HepG2 (cell line): ENCODE data around the gene SYNJ2. TPM values are rescaled to one million over a fixed set of nuclear protein-coding genes. Genes with fewer than 3 reads are reported as not detected.

ENCODE experiments used
- CREB1 ChIP-seq, 2 experiments: fragments of 450-650 bp in 1 of 2; IDR thresholded peaks; 2 replicates each; pipeline ENCODE4 v1.6.1; 2016 to 2017; ENCODE audit warnings: control low read depth in 1 of 2, mild to moderate bottlenecking in 1 of 2, missing compliant biosample characterization in 1 of 2, missing genetic modification characterization in 1 of 2
- ELF1 ChIP-seq: sonication (generic); formaldehyde crosslinking; IDR thresholded peaks from 2 replicates; pipeline ENCODE4 v1.4.0; 2020; ENCODE audit warnings: missing genetic modification reagents
- FOSL1 ChIP-seq: sonication (generic); formaldehyde crosslinking; IDR thresholded peaks from 2 replicates; pipeline ENCODE4 v1.9.0; 2021; ENCODE audit warnings: missing genetic modification reagents, borderline replicate concordance
- FOXP1 ChIP-seq, 2 experiments: fragments of 450-650 bp in 1 of 2; IDR thresholded peaks; 2 replicates each; pipeline ENCODE4 v1.6.1; 2017 to 2018; ENCODE audit warnings: antibody characterized with exemption in 1 of 2
- GATAD2A ChIP-seq: IDR thresholded peaks from 2 replicates; pipeline ENCODE4 v1.6.1; 2016
- GLI4 ChIP-seq: sonication (generic); formaldehyde crosslinking; IDR thresholded peaks from 2 replicates; pipeline ENCODE4 v1.5.1; 2020; ENCODE audit warnings: missing genetic modification reagents, mild to moderate bottlenecking, moderate library complexity, borderline replicate concordance
- NR2F1 ChIP-seq, 2 experiments: fragments of 450-650 bp in 1 of 2; formaldehyde crosslinking in 1 of 2; IDR thresholded peaks; 2 replicates each; pipeline versions ENCODE4 v1.5.0 to v1.6.1; 2016 to 2020; ENCODE audit warnings: mild to moderate bottlenecking in 1 of 2, missing compliant biosample characterization in 1 of 2, missing genetic modification reagents in 1 of 2, moderate library complexity in 1 of 2
- TEAD3 ChIP-seq: optimal IDR thresholded peaks from 2 replicates; pipeline ENCODE3; 2016; ENCODE audit warnings: borderline replicate concordance
- ZNF205 ChIP-seq: IDR thresholded peaks from 2 replicates; pipeline ENCODE4 v1.6.1; 2018; ENCODE audit warnings: missing biosample characterization, missing genetic modification reagents
- ZNF563 ChIP-seq: sonication (generic); formaldehyde crosslinking; IDR thresholded peaks from 2 replicates; pipeline ENCODE4 v1.8.0; 2022; ENCODE audit warnings: mild to moderate bottlenecking, moderate library complexity, missing genetic modification reagents
- ZNF746 ChIP-seq: sonication (generic); formaldehyde crosslinking; IDR thresholded peaks from 2 replicates; pipeline ENCODE4 v1.8.0; 2022; ENCODE audit warnings: mild to moderate bottlenecking, missing genetic modification reagents
- ZNF839 ChIP-seq: sonication (generic); formaldehyde crosslinking; IDR thresholded peaks from 2 replicates; pipeline ENCODE4 v1.4.0; 2020; ENCODE audit warnings: missing genetic modification reagents, mild to moderate bottlenecking, borderline replicate concordance
- polyA plus RNA-seq, 8 experiments: library from polyadenylated mRNA; depleted of rRNA in 3 of 8; stranded (reverse) in 7 of 8; unstranded in 1 of 8; fragments of >200 nt; fragmentation: Illumina TruSeq in 4 of 8; extraction: Trizol in 4 of 8; gene quantifications; 2 replicates each; pipeline versions ENCODE4 v1.2.1 to v1.2.3, GENCODE V29; 2011 to 2016; ENCODE audit warnings: low read depth in 4 of 8, missing spikeins in 1 of 8, mixed read lengths in 1 of 8; ENCODE audit not compliant: insufficient read depth in 1 of 8
- total RNA-seq, 5 experiments: library from RNA; depleted of rRNA; stranded (reverse); fragments of >200 nt; fragmentation: Illumina TruSeq; extraction: Trizol; gene quantifications; 2 replicates each; pipeline ENCODE4 v1.2.3, GENCODE V29; 2016; ENCODE audit warnings: low read depth in 1 of 5
- TF ChIP-seq, protein P1 (sequence below): sonication (generic); formaldehyde crosslinking; IDR thresholded peaks from 2 replicates; pipeline ENCODE4 v1.5.0; 2020; ENCODE audit warnings: missing genetic modification reagents
- TF ChIP-seq, protein P2 (sequence below): sonication (generic); formaldehyde crosslinking; IDR thresholded peaks from 2 replicates; pipeline ENCODE4 v1.4.0; 2020; ENCODE audit warnings: missing genetic modification reagents, borderline replicate concordance
- TF ChIP-seq, protein P3 (sequence below): sonication (generic); formaldehyde crosslinking; IDR thresholded peaks from 2 replicates; pipeline ENCODE4 v1.5.0; 2020; ENCODE audit warnings: missing genetic modification reagents
- TF ChIP-seq, protein P4 (sequence below): sonication (generic); formaldehyde crosslinking; IDR thresholded peaks from 2 replicates; pipeline ENCODE4 v1.5.0; 2020; ENCODE audit warnings: missing genetic modification reagents, mild to moderate bottlenecking, borderline replicate concordance
- TF ChIP-seq, protein P5 (sequence below): sonication (generic); formaldehyde crosslinking; IDR thresholded peaks from 2 replicates; pipeline ENCODE4 v1.5.0; 2020; ENCODE audit warnings: missing genetic modification reagents, mild to moderate bottlenecking, borderline replicate concordance

Gene SYNJ2
- total and polyA plus RNA-seq, 2 of the 13 experiments (the other 11 are each of a cell fraction or from before 2014, with no cell fraction given), result 39.1 to 57.6 TPM

DNA sequence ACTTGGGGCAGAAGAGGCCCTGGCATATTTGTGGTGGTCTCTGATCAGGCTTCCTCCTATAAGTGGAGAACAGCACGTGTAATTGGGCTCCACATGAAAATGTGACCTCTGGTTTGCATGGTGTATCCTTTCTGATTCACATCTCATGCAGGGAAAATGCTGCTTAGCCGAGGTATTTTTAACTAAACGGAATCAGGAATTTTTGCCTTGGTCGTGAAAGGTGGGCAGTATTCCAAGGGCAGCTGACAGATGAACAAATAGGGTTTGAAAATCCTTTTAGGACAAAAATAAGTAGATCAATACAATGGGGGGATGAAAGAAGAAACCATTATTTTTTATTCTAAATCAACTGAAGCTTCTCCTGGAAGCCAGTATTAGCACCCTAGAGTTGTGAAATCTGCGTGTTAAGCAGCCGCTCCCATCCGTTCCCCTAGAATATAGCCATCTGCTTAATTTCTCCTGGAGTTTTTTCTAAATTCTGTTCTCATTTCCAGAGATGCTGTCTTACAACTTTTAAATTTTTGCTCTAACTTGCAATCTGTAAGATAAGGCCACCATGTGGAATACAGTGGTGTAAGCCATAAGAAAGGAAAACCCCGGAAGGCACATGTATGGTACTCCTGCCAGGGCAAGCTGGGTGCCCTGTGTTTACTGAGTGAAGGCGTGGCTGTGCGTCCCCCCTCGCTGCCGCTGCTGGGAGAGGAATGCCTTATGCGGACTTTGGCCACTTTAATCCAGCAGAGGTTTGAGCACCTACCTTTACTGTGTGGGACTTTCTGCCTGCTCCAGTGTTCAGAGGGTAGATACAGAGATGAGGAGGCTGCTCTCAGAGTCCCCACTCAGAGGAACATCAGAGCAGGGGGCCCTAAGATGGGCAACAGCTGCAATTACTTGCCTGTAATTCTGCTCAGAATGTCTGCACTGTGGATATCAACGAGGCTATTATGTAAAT, 52.4 kb downstream of the SYNJ2 start (continued):
- TF ChIP-seq ZNF563 (CRISPR knock-in tag) (0 out of 2 replicates have a peak, but pooled peaks have one; percentile 24), ELF1 (CRISPR knock-in tag) (peak; percentile 69), NR2F1 (CRISPR knock-in tag; IDR thresholded peaks at IDR 0.05) (peak in 1 of 2 experiments; percentile 44; a peak in 1 of 4 replicates), TEAD3 (peak; percentile 87), ZNF746 (peak; percentile 88), FOSL1 (CRISPR knock-in tag) (peak; percentile 18; the same call in 1 of the 2 replicates), ZNF205 (peak; percentile 71; the same call in 1 of the 2 replicates), CREB1 (IDR thresholded peaks at IDR 0.05) (no peak), CREB1 (CRISPR knock-in tag; IDR thresholded peaks at IDR 0.05) (0 out of 2 replicates have a peak, but pooled peaks have one; percentile 50), GLI4 (CRISPR knock-in tag) (no peak), FOXP1 (IDR thresholded peaks at IDR 0.05) (no peak), FOXP1 (CRISPR knock-in tag; IDR thresholded peaks at IDR 0.05) (peak; percentile 94), ZNF839 (CRISPR knock-in tag) (no peak), GATAD2A (CRISPR knock-in tag) (peak; percentile 99)
- TF ChIP-seq, protein P1, sequence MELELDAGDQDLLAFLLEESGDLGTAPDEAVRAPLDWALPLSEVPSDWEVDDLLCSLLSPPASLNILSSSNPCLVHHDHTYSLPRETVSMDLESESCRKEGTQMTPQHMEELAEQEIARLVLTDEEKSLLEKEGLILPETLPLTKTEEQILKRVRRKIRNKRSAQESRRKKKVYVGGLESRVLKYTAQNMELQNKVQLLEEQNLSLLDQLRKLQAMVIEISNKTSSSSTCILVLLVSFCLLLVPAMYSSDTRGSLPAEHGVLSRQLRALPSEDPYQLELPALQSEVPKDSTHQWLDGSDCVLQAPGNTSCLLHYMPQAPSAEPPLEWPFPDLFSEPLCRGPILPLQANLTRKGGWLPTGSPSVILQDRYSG (CRISPR knock-in tag), result peak; percentile 69; the same call in 1 of the 2 replicates
- TF ChIP-seq, protein P2, sequence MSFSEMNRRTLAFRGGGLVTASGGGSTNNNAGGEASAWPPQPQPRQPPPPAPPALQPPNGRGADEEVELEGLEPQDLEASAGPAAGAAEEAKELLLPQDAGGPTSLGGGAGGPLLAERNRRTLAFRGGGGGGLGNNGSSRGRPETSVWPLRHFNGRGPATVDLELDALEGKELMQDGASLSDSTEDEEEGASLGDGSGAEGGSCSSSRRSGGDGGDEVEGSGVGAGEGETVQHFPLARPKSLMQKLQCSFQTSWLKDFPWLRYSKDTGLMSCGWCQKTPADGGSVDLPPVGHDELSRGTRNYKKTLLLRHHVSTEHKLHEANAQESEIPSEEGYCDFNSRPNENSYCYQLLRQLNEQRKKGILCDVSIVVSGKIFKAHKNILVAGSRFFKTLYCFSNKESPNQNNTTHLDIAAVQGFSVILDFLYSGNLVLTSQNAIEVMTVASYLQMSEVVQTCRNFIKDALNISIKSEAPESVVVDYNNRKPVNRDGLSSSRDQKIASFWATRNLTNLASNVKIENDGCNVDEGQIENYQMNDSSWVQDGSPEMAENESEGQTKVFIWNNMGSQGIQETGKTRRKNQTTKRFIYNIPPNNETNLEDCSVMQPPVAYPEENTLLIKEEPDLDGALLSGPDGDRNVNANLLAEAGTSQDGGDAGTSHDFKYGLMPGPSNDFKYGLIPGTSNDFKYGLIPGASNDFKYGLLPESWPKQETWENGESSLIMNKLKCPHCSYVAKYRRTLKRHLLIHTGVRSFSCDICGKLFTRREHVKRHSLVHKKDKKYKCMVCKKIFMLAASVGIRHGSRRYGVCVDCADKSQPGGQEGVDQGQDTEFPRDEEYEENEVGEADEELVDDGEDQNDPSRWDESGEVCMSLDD, result peak; percentile 77; the same call in 1 of the 2 replicates
- TF ChIP-seq, protein P3, sequence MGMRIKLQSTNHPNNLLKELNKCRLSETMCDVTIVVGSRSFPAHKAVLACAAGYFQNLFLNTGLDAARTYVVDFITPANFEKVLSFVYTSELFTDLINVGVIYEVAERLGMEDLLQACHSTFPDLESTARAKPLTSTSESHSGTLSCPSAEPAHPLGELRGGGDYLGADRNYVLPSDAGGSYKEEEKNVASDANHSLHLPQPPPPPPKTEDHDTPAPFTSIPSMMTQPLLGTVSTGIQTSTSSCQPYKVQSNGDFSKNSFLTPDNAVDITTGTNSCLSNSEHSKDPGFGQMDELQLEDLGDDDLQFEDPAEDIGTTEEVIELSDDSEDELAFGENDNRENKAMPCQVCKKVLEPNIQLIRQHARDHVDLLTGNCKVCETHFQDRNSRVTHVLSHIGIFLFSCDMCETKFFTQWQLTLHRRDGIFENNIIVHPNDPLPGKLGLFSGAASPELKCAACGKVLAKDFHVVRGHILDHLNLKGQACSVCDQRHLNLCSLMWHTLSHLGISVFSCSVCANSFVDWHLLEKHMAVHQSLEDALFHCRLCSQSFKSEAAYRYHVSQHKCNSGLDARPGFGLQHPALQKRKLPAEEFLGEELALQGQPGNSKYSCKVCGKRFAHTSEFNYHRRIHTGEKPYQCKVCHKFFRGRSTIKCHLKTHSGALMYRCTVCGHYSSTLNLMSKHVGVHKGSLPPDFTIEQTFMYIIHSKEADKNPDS (CRISPR knock-in tag), result no peak
- TF ChIP-seq, protein P4, sequence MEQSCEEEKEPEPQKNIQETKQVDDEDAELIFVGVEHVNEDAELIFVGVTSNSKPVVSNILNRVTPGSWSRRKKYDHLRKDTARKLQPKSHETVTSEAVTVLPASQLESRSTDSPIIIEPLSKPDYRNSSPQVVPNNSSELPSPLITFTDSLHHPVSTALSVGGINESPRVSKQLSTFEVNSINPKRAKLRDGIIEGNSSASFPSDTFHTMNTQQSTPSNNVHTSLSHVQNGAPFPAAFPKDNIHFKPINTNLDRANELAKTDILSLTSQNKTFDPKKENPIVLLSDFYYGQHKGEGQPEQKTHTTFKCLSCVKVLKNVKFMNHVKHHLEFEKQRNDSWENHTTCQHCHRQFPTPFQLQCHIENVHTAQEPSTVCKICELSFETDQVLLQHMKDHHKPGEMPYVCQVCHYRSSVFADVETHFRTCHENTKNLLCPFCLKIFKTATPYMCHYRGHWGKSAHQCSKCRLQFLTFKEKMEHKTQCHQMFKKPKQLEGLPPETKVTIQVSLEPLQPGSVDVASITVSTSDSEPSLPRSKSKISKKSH (CRISPR knock-in tag), result peak; percentile 66; the same call in 1 of the 2 replicates
- TF ChIP-seq, protein P5, sequence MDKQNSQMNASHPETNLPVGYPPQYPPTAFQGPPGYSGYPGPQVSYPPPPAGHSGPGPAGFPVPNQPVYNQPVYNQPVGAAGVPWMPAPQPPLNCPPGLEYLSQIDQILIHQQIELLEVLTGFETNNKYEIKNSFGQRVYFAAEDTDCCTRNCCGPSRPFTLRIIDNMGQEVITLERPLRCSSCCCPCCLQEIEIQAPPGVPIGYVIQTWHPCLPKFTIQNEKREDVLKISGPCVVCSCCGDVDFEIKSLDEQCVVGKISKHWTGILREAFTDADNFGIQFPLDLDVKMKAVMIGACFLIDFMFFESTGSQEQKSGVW, result no peak
